SU-DHL-6 (cell line): ENCODE results near the gene LY6G5B.

Source experiments
- H2AFZ ChIP-seq: fragments of 200-600 bp; sonication (generic); 2 replicates; pipeline ENCODE4 v1.6.1; 2014; ENCODE audit warnings: low read depth, mild to moderate bottlenecking, moderate library complexity, mixed read lengths, antibody characterized with exemption, low read length; ENCODE audit not compliant: severe bottlenecking
- H3F3A ChIP-seq: fragments of 200-600 bp; shearing (Covaris generic); 2 replicates; pipeline ENCODE4 v1.6.0; 2016; ENCODE audit warnings: antibody characterized with exemption, mild to moderate bottlenecking; ENCODE audit not compliant: insufficient read depth
- H3K27ac ChIP-seq: fragments of 200-600 bp; sonication (generic); 2 replicates; pipeline ENCODE4 v1.5.1; 2016; ENCODE audit warnings: low read depth, mild to moderate bottlenecking, low read length, moderate library complexity, mixed read lengths
- H3K27me3 ChIP-seq: fragments of 200-600 bp; sonication (generic), shearing (Covaris generic); 2 replicates; pipeline ENCODE4 v1.6.0; 2014; ENCODE audit warnings: mild to moderate bottlenecking, low read length
- H3K36me3 ChIP-seq: fragments of 200-600 bp; sonication (generic); 2 replicates; pipeline ENCODE4 v1.6.1; 2014; ENCODE audit warnings: mild to moderate bottlenecking, low read length, mixed read lengths
- H3K4me2 ChIP-seq: fragments of 300-600, 200-600 bp; shearing (Covaris generic), sonication (generic); 2 replicates; pipeline ENCODE4 v1.6.0; 2014; ENCODE audit warnings: low read length, low read depth, mild to moderate bottlenecking; ENCODE audit not compliant: poor library complexity, severe bottlenecking
- H3K4me3 ChIP-seq: fragments of 200-600 bp; sonication (generic); 2 replicates; pipeline ENCODE4 v1.5.1; 2014; ENCODE audit warnings: antibody characterized with exemption, low read length, mild to moderate bottlenecking, mixed read lengths; ENCODE audit not compliant: insufficient read depth, poor library complexity, severe bottlenecking
- H3K79me2 ChIP-seq: fragments of 200-600 bp; sonication (generic); 2 replicates; pipeline ENCODE4 v1.6.1; 2014; ENCODE audit warnings: mild to moderate bottlenecking, low read length, moderate library complexity; ENCODE audit not compliant: insufficient read depth
- H3K9ac ChIP-seq: fragments of 200-600 bp; sonication (generic); 2 replicates; pipeline ENCODE4 v1.7.0; 2014; ENCODE audit warnings: mild to moderate bottlenecking, low read length
- H3K9me2 ChIP-seq: fragments of 200-600 bp; sonication (generic); replicated peaks from 2 replicates; pipeline ENCODE4 v1.6.1; 2014; ENCODE audit warnings: low read length; ENCODE audit not compliant: insufficient read depth
- H3K9me3 ChIP-seq: fragments of 200-600 bp; sonication (generic); 2 replicates; pipeline ENCODE4 v1.6.1; 2014; ENCODE audit warnings: low read length, mixed read lengths; ENCODE audit not compliant: insufficient read depth
- H4K20me1 ChIP-seq: fragments of 200-600 bp; sonication (generic); 2 replicates; pipeline ENCODE4 v1.6.1; 2014; ENCODE audit warnings: low read depth, mild to moderate bottlenecking, antibody characterized with exemption, low read length, moderate library complexity, mixed read lengths
- EZH2phosphoT487 ChIP-seq: fragments of 200-600 bp; sonication (generic), shearing (Covaris generic); conservative IDR thresholded peaks from 2 replicates; pipeline ENCODE4 v1.6.1; 2018; ENCODE audit warnings: mild to moderate bottlenecking, antibody characterized with exemption, low read length, moderate library complexity, mixed read lengths
- TF ChIP-seq, protein P1 (sequence below): fragments of 200-600 bp; sonication (generic); IDR thresholded peaks from one replicate; pipeline ENCODE4 v1.5.1; 2017; ENCODE audit warnings: antibody characterized with exemption, mild to moderate bottlenecking, low read length, moderate library complexity; ENCODE audit not compliant: insufficient read depth, poor library complexity, severe bottlenecking

Gene LY6G5B

GRCh38 chr6:31702819-31703716 lies 33.3 kb downstream of the LY6G5B start, which contains the start of gene ABHD16A:
Gene ABHD16A, minus strand, starts transcription at chr6:31703324. Its CDS starts 43 bp downstream, at chr6:31703281.
- TF ChIP-seq, protein P1, sequence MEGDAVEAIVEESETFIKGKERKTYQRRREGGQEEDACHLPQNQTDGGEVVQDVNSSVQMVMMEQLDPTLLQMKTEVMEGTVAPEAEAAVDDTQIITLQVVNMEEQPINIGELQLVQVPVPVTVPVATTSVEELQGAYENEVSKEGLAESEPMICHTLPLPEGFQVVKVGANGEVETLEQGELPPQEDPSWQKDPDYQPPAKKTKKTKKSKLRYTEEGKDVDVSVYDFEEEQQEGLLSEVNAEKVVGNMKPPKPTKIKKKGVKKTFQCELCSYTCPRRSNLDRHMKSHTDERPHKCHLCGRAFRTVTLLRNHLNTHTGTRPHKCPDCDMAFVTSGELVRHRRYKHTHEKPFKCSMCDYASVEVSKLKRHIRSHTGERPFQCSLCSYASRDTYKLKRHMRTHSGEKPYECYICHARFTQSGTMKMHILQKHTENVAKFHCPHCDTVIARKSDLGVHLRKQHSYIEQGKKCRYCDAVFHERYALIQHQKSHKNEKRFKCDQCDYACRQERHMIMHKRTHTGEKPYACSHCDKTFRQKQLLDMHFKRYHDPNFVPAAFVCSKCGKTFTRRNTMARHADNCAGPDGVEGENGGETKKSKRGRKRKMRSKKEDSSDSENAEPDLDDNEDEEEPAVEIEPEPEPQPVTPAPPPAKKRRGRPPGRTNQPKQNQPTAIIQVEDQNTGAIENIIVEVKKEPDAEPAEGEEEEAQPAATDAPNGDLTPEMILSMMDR = no peak
- no peak for TF ChIP-seq EZH2phosphoT487
- Histone ChIP-seq H3K9me2 (no peaks in the 10 kb centered on the region), H3K9me3 (no peaks in the 10 kb centered on the region), H2AFZ (peak within 1 kb of the TSS; percentile 71), H3K9ac (peak within 1 kb of the TSS; percentile 80), H4K20me1 (no peaks in the 10 kb centered on the region), H3K27ac (peak within 1 kb of the TSS; percentile 75), H3F3A (peaks cover 7% of the 10 kb centered on the region), H3K4me3 (peak within 1 kb of the TSS; percentile 82), H3K36me3 (0 out of 2 replicates have a peak, but pooled peaks cover 2% of the 10 kb centered on the region), H3K79me2 (peaks cover 26% of the 10 kb centered on the region), H3K4me2 (peak within 1 kb of the TSS; percentile 84), H3K27me3 (no peaks in the 10 kb centered on the region)

- Histone ChIP-seq H3K4me3 (no peak overlapping the region), H3K79me2 (peaks cover 20% of the 10 kb centered on the region), H3K4me2 (no peak overlapping the region)
These were observed 36.2 kb downstream of the LY6G5B start for GRCh38 chr6:31705931-31706330.

GRCh38 chr6:31706599-31706998 lies 36.8 kb downstream of the LY6G5B start, which contains the start of gene LY6G6F:
Gene LY6G6F, plus strand, starts transcription at chr6:31706866. Its CDS starts 41 bp downstream, at chr6:31706907.
- H3K27me3 ChIP-seq = no peaks in the 10 kb centered on the region
- no peaks in the 10 kb centered on the region for H3K36me3 ChIP-seq
- no peak within 1 kb of the TSS for H3K4me2 ChIP-seq
- H3K4me3 ChIP-seq = no peak within 1 kb of the TSS
- no peaks in the 10 kb centered on the region for H4K20me1 ChIP-seq
- TF ChIP-seq EZH2phosphoT487 = no peak
- TF ChIP-seq, protein P1 = no peak
- peaks cover 6% of the 10 kb centered on the region for H3F3A ChIP-seq
- H3K9me3 ChIP-seq = no peaks in the 10 kb centered on the region
- H3K27ac ChIP-seq = no peak within 1 kb of the TSS
- H2AFZ ChIP-seq = no peak within 1 kb of the TSS
- H3K79me2 ChIP-seq = peaks cover 13% of the 10 kb centered on the region
- H3K9ac ChIP-seq = no peak within 1 kb of the TSS
- H3K9me2 ChIP-seq = no peaks in the 10 kb centered on the region

More at GRCh38 chr6:31705931-31706330, 36.2 kb downstream of the LY6G5B start:
- peaks cover 6% of the 10 kb centered on the region for H3F3A ChIP-seq
- no peak overlapping the region for H2AFZ ChIP-seq
- H3K27ac ChIP-seq = no peak overlapping the region
- H3K9ac ChIP-seq = no peak overlapping the region
- no peaks in the 10 kb centered on the region for H4K20me1 ChIP-seq
- no peak for TF ChIP-seq EZH2phosphoT487
- TF ChIP-seq, protein P1 = no peak
- H3K9me3 ChIP-seq = no peaks in the 10 kb centered on the region
- H3K36me3 ChIP-seq = no peaks in the 10 kb centered on the region
- H3K9me2 ChIP-seq = no peaks in the 10 kb centered on the region
- no peaks in the 10 kb centered on the region for H3K27me3 ChIP-seq
